PC-3 (cell line): ENCODE measurements around the gene MAMDC2. TPM values are rescaled to one million over a fixed set of nuclear protein-coding genes. Genes with fewer than 3 reads are reported as not detected.

Experiments
- ATAC-seq: fragments of 200-7000 bp; cut with Tn5 transposase; 2 replicates; pipeline ENCODE4 v1.9.1; 2020; ENCODE audit warnings: mild to moderate bottlenecking, moderate library complexity
- BruUV-seq: library from RNA; stranded (reverse); fragments of 400-500 nt; replicated peaks from 2 replicates; lab custom pipeline; 2021; lab: Mats Ljungman, UMichigan
- CTCF ChIA-PET: fragments of 300-600 bp; sonication (Branson Sonifier 250); formaldehyde crosslinking; loops from one replicate; lab custom pipeline; 2022; ENCODE audit warnings: antibody characterized with exemption; lab: Charles Lee
- POLR2A ChIA-PET: fragments of 300-600 bp; sonication (Branson Sonifier 250); formaldehyde crosslinking; loops from one replicate; lab custom pipeline; 2022; ENCODE audit warnings: antibody characterized with exemption; ENCODE audit not compliant: unreplicated experiment; lab: Charles Lee
- DNase-seq: peaks from one replicate; pipeline ENCODE4 v3.0.0-alpha.2; 2015
- H2AFZ ChIP-seq: fragments of 300-600 bp; sonication (generic); 2 replicates; pipeline ENCODE4 v1.6.0; 2016; ENCODE audit warnings: antibody characterized with exemption, low read length
- H3F3A ChIP-seq: fragments of 300-600 bp; sonication (generic); one replicate; pipeline ENCODE4 v1.6.0; 2017; ENCODE audit warnings: antibody characterized with exemption, low read length, control low read depth, mild to moderate bottlenecking; ENCODE audit not compliant: unreplicated experiment
- H3K27ac ChIP-seq: fragments of 300-600 bp; sonication (generic); 2 replicates; pipeline ENCODE4 v1.5.1; 2016; ENCODE audit warnings: mild to moderate bottlenecking, low read length
- H3K27me3 ChIP-seq: fragments of 300-600 bp; sonication (generic); 2 replicates; pipeline ENCODE4 v1.6.1; 2016; ENCODE audit warnings: low read length, mixed read lengths
- H3K36me3 ChIP-seq: fragments of 300-600 bp; sonication (generic); 2 replicates; pipeline ENCODE4 v1.6.1; 2016; ENCODE audit warnings: low read depth, mixed run types, low read length, mixed read lengths
- H3K4me1 ChIP-seq: fragments of 300-600 bp; sonication (generic); 2 replicates; pipeline ENCODE4 v1.5.1; 2016; ENCODE audit warnings: low read length; ENCODE audit not compliant: insufficient read depth
- H3K4me2 ChIP-seq: fragments of 300-600 bp; sonication (generic); 2 replicates; pipeline ENCODE4 v1.6.0; 2016; ENCODE audit warnings: low read length
- H3K4me3 ChIP-seq: fragments of 300-600 bp; sonication (generic); 2 replicates; pipeline ENCODE4 v1.5.1; 2016; ENCODE audit warnings: mild to moderate bottlenecking, low read length, mixed read lengths
- H3K79me2 ChIP-seq: fragments of 300-600 bp; sonication (generic); 2 replicates; pipeline ENCODE4 v1.6.1; 2017; ENCODE audit warnings: low read length, mixed read lengths
- H3K9ac ChIP-seq: fragments of 300-600 bp; sonication (generic); 2 replicates; pipeline ENCODE4 v1.6.0; 2016; ENCODE audit warnings: mild to moderate bottlenecking, low read length
- H3K9me2 ChIP-seq: fragments of 300-600 bp; sonication (generic); replicated peaks from 2 replicates; pipeline ENCODE4 v1.6.1; 2016; ENCODE audit warnings: mixed run types, low read length, mixed read lengths
- H3K9me3 ChIP-seq: fragments of 300-600 bp; sonication (generic); 2 replicates; pipeline ENCODE4 v1.6.1; 2016; ENCODE audit warnings: low read length, mixed read lengths
- H4K20me1 ChIP-seq: fragments of 300-600 bp; sonication (generic); 2 replicates; pipeline ENCODE4 v1.6.1; 2016; ENCODE audit warnings: low read length, mixed read lengths
- CTCF ChIP-seq: fragments of 300-600 bp; sonication (generic); conservative IDR thresholded peaks from 2 replicates; pipeline ENCODE4 v1.5.1; 2017; ENCODE audit warnings: antibody characterized with exemption, low read depth, mild to moderate bottlenecking, low read length
- EZH2 ChIP-seq: fragments of 300-600 bp; sonication (generic); IDR thresholded peaks from one replicate; pipeline ENCODE4 v1.6.1; 2017; ENCODE audit warnings: antibody characterized with exemption, mild to moderate bottlenecking, low read length; ENCODE audit not compliant: unreplicated experiment
- EZH2phosphoT487 ChIP-seq: fragments of 300-600 bp; sonication (generic); IDR thresholded peaks from 2 replicates; pipeline ENCODE4 v1.6.1; 2018; ENCODE audit warnings: mild to moderate bottlenecking, antibody characterized with exemption, low read length, borderline replicate concordance
- intact Hi-C: fragments of 100-400 bp; cut with micrococcal nuclease; formaldehyde crosslinking; loops from 2 replicates; pipeline ENCODE4 v1.9.0; 2023
- total RNA-seq: library from RNA; depleted of rRNA; stranded (reverse); fragments of >200 nt; gene quantifications from 2 replicates; pipeline ENCODE4 v1.2.3, GENCODE V29; 2014

MAMDC2 gene
- total RNA-seq, 1 experiment from 2014 or later, result not detected

GRCh38 chr9:70111042-70111602 is 67.5 kb downstream of the MAMDC2 start:
- Histone ChIP-seq H3K9ac (peak overlapping the region; percentile 21; the same call in 1 of the 2 replicates), H4K20me1 (no peaks in the 10 kb centered on the region), H3K9me2 (no peaks in the 10 kb centered on the region), H3F3A (no peaks in the 10 kb centered on the region), H3K4me3 (no peak overlapping the region), H3K4me1 (peaks cover 24% of the 10 kb centered on the region), H3K36me3 (no peaks in the 10 kb centered on the region), H2AFZ (no peak overlapping the region), H3K4me2 (peak overlapping the region; percentile 48), H3K27me3 (no peaks in the 10 kb centered on the region), H3K27ac (peak overlapping the region; percentile 76), H3K9me3 (no peaks in the 10 kb centered on the region), H3K79me2 (no peaks in the 10 kb centered on the region)
- BruUV-seq, result no TSS peak
- CTCF ChIA-PET, result interaction anchor here (1.1 to 2.0 kb wide), 2 partner anchors 119 to 140 kb away, joined by 4 to 9 read pairs; no protein-coding TSS in a partner anchor
- no peak for TF ChIP-seq EZH2phosphoT487
- TF ChIP-seq EZH2, result no peak
- peak; percentile 89 for TF ChIP-seq CTCF
- ATAC-seq (peak; percentile 70), DNase-seq (peak; percentile 77)
- intact Hi-C loops, result loop anchor here (2.0 to 5.0 kb wide), 2 partner anchors 116 to 138 kb away; no protein-coding TSS in a partner anchor
- POLR2A ChIA-PET, result interaction anchor here (0.5 to 0.6 kb wide), 2 partner anchors 94 to 709 kb away, joined by 3 read pairs; no protein-coding TSS in a partner anchor

GRCh38 chr9:70111641-70112236 is 68.1 kb downstream of the MAMDC2 start:
- Histone ChIP-seq H3K4me2 (peak overlapping the region; percentile 48), H3K4me1 (peaks cover 26% of the 10 kb centered on the region), H3K79me2 (no peaks in the 10 kb centered on the region), H3K36me3 (no peaks in the 10 kb centered on the region), H2AFZ (no peak overlapping the region), H3K27ac (peak overlapping the region; percentile 76), H4K20me1 (no peaks in the 10 kb centered on the region), H3F3A (no peaks in the 10 kb centered on the region), H3K27me3 (no peaks in the 10 kb centered on the region), H3K9me3 (no peaks in the 10 kb centered on the region), H3K9ac (peak overlapping the region; percentile 21; the same call in 1 of the 2 replicates), H3K4me3 (no peak overlapping the region), H3K9me2 (no peaks in the 10 kb centered on the region)
- TF ChIP-seq CTCF (no peak), EZH2 (no peak), EZH2phosphoT487 (no peak)
- DNase-seq (peak; percentile 88), ATAC-seq (peak; percentile 75)
- intact Hi-C loops, result loop anchor here (2.0 to 5.0 kb wide), 2 partner anchors 116 to 139 kb away; no protein-coding TSS in a partner anchor
- no TSS peak for BruUV-seq
- ChIA-PET CTCF (interaction anchor here (0.5 to 2.0 kb wide), 3 partner anchors 98 to 140 kb away, joined by 3 to 9 read pairs (median 4); no protein-coding TSS in a partner anchor), POLR2A (interaction anchor here (0.5 to 0.6 kb wide), 2 partner anchors 93 to 709 kb away, joined by 3 read pairs; no protein-coding TSS in a partner anchor)
